Endodermal cell (in vitro differentiated cells): ENCODE results near the gene MAP3K21. TPM values are rescaled to one million over a fixed set of nuclear protein-coding genes. Genes with fewer than 3 reads are reported as not detected.

Experiments
- DNase-seq: peaks from one replicate; pipeline ENCODE4 v3.0.0-alpha.2; 2017
- H3K27ac ChIP-seq: 2 replicates; pipeline ENCODE4 v1.5.1; 2013; ENCODE audit warnings: mild to moderate bottlenecking, low read depth, low read length, moderate library complexity
- H3K27me3 ChIP-seq: 2 replicates; pipeline ENCODE4 v1.6.1; 2013; ENCODE audit warnings: mild to moderate bottlenecking, low read length, moderate library complexity; ENCODE audit not compliant: insufficient read depth, control insufficient read depth, poor library complexity, severe bottlenecking
- H3K36me3 ChIP-seq: 2 replicates; pipeline ENCODE4 v1.7.0; 2013; ENCODE audit warnings: mild to moderate bottlenecking, low read length, moderate library complexity; ENCODE audit not compliant: control insufficient read depth, insufficient read depth
- H3K4me1 ChIP-seq: one replicate; pipeline ENCODE4 v1.7.0; 2013; ENCODE audit warnings: low read length; ENCODE audit not compliant: control insufficient read depth, insufficient read depth
- H3K4me3 ChIP-seq: 2 replicates; pipeline ENCODE4 v1.5.1; 2013; ENCODE audit warnings: mild to moderate bottlenecking, low read length, moderate library complexity
- H3K9ac ChIP-seq: 2 replicates; pipeline ENCODE4 v1.6.1; 2013; ENCODE audit warnings: mild to moderate bottlenecking, low read length, moderate library complexity; ENCODE audit not compliant: poor library complexity, severe bottlenecking; ENCODE audit errors: extremely low read depth
- H3K9me3 ChIP-seq: 2 replicates; pipeline ENCODE4 v1.6.1; 2013; ENCODE audit warnings: mild to moderate bottlenecking, low read length, moderate library complexity; ENCODE audit not compliant: control insufficient read depth
- H3K27ac Mint-ChIP-seq: 2 replicates; pipeline ENCODE4 v1.8.0; 2020; ENCODE audit warnings: mixed read lengths
- H3K27me3 Mint-ChIP-seq: 2 replicates; pipeline ENCODE4 v1.8.0; 2021; ENCODE audit warnings: mild to moderate bottlenecking, mixed read lengths; ENCODE audit not compliant: insufficient read depth
- H3K36me3 Mint-ChIP-seq: 2 replicates; pipeline ENCODE4 v1.8.0; 2020; ENCODE audit warnings: low read depth, mixed read lengths
- H3K4me1 Mint-ChIP-seq: 2 replicates; pipeline ENCODE4 v1.8.0; 2020; ENCODE audit warnings: mixed read lengths
- H3K4me3 Mint-ChIP-seq: 2 replicates; pipeline ENCODE4 v1.8.0; 2020; ENCODE audit warnings: mild to moderate bottlenecking, moderate library complexity, mixed read lengths
- H3K9me3 Mint-ChIP-seq: 2 replicates; pipeline ENCODE4 v1.8.0; 2020; ENCODE audit warnings: mild to moderate bottlenecking, mixed read lengths
- WGBS, 2 experiments: methylation state at CpG; one replicate each; pipeline versions ENCODE4 v1.1.5 to v1.1.7; 2013; ENCODE audit warnings: missing lambda C conversion rate in 2 of 2, mixed read lengths in 1 of 2; ENCODE audit not compliant: insufficient coverage in 1 of 2, insufficient read length in 1 of 2; 5-methylcytosine and 5-hydroxymethylcytosine counted together
- total RNA-seq, 2 donors: library from RNA; stranded (reverse); fragmentation: NEBNext Ultra II Directional in 1 of 2; extraction: Animal tissue kit (Norgen Biotek cat#: 25700) in 1 of 2; gene quantifications; 2 replicates in 1 of 2; 3 replicates in 1 of 2; pipeline ENCODE4 v1.2.1, GENCODE V29; 2021
- TF ChIP-seq, protein P1 (sequence below): fragments of 200-600 bp; sonication (generic); conservative IDR thresholded peaks from 2 replicates; pipeline ENCODE4 v1.5.0; 2021; ENCODE audit warnings: antibody characterized with exemption, mild to moderate bottlenecking

Gene MAP3K21
- total RNA-seq, 2 donors from 2014 or later, result 9.4 to 14.6 TPM

- no peaks in the 10 kb centered on the region for H3K4me1 ChIP-seq
- H3K9me3 Mint-ChIP-seq, result peaks cover 21% of the 10 kb centered on the region
- H3K4me3 ChIP-seq, result no peak overlapping the region
- no peaks in the 10 kb centered on the region for H3K36me3 Mint-ChIP-seq
- H3K9ac ChIP-seq, result no peak overlapping the region
- TF ChIP-seq, protein P1, sequence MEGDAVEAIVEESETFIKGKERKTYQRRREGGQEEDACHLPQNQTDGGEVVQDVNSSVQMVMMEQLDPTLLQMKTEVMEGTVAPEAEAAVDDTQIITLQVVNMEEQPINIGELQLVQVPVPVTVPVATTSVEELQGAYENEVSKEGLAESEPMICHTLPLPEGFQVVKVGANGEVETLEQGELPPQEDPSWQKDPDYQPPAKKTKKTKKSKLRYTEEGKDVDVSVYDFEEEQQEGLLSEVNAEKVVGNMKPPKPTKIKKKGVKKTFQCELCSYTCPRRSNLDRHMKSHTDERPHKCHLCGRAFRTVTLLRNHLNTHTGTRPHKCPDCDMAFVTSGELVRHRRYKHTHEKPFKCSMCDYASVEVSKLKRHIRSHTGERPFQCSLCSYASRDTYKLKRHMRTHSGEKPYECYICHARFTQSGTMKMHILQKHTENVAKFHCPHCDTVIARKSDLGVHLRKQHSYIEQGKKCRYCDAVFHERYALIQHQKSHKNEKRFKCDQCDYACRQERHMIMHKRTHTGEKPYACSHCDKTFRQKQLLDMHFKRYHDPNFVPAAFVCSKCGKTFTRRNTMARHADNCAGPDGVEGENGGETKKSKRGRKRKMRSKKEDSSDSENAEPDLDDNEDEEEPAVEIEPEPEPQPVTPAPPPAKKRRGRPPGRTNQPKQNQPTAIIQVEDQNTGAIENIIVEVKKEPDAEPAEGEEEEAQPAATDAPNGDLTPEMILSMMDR, result no peak
- H3K36me3 ChIP-seq, result no peaks in the 10 kb centered on the region
- peaks cover 2% of the 10 kb centered on the region for H3K27me3 Mint-ChIP-seq
- H3K27ac Mint-ChIP-seq, result no peak overlapping the region
- no peak overlapping the region for H3K27ac ChIP-seq
- H3K9me3 ChIP-seq, result peaks cover 28% of the 10 kb centered on the region
- H3K4me1 Mint-ChIP-seq, result no peaks in the 10 kb centered on the region
- H3K27me3 ChIP-seq, result no peaks in the 10 kb centered on the region
- H3K4me3 Mint-ChIP-seq, result no peak overlapping the region
- 67 to 77% methylated on average over 4 to 5 of the region's 5 CpGs for WGBS, 2 experiments
- DNase-seq, result no peak
These were observed 83.4 kb downstream of the MAP3K21 start for GRCh38 chr1:233410906-233411305.

DNA sequence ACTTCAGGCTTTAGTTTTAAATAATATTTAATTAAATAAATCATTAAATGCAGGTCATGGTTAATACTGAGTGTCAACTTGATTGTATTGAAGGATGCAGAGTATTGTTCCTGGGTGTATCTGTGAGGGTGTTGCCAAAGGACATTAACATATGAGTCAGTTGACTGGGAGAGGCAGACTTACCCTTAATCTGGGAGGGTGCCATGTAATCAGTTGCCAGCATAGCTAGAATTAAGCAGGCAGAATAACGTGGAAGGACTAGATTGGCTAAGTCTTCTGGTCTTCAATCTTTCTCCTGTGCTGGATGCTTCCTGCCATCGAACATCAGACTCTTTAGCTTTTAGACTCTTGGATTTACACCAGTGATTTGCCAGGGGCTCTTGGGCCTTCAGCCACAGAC is 85.3 kb downstream of the MAP3K21 start:
- Mint-ChIP-seq H3K36me3 (no peaks in the 10 kb centered on the region), H3K27ac (no peak overlapping the region), H3K9me3 (peaks cover 13% of the 10 kb centered on the region), H3K27me3 (peaks cover 2% of the 10 kb centered on the region), H3K4me3 (no peak overlapping the region), H3K4me1 (peaks cover 2% of the 10 kb centered on the region)
- no peak overlapping the region for H3K9ac ChIP-seq
- H3K4me1 ChIP-seq, result no peaks in the 10 kb centered on the region
- WGBS, 2 experiments, result 91 to 96% methylated on average over 2 of the region's 2 CpGs
- no peak overlapping the region for H3K27ac ChIP-seq
- H3K4me3 ChIP-seq, result no peak overlapping the region
- H3K9me3 ChIP-seq, result peaks cover 22% of the 10 kb centered on the region
- DNase-seq, result no peak
- H3K27me3 ChIP-seq, result no peaks in the 10 kb centered on the region
- TF ChIP-seq, protein P1, result no peak
- no peaks in the 10 kb centered on the region for H3K36me3 ChIP-seq

- H3K27me3 ChIP-seq, result no peaks in the 10 kb centered on the region
- H3K4me3 Mint-ChIP-seq, result no peak overlapping the region
- H3K4me1 Mint-ChIP-seq, result peaks cover 17% of the 10 kb centered on the region
- H3K36me3 ChIP-seq, result no peaks in the 10 kb centered on the region
- peaks cover 8% of the 10 kb centered on the region for H3K27me3 Mint-ChIP-seq
- H3K4me1 ChIP-seq, result peaks cover 2% of the 10 kb centered on the region
- H3K9me3 ChIP-seq, result peaks cover 19% of the 10 kb centered on the region
- H3K36me3 Mint-ChIP-seq, result no peaks in the 10 kb centered on the region
- no peak overlapping the region for H3K27ac ChIP-seq
- DNase-seq, result no peak
- no peak overlapping the region for H3K27ac Mint-ChIP-seq
- no peak overlapping the region for H3K9ac ChIP-seq
- no peak overlapping the region for H3K4me3 ChIP-seq
- peaks cover 16% of the 10 kb centered on the region for H3K9me3 Mint-ChIP-seq
- TF ChIP-seq, protein P1, result no peak
These were observed 93.8 kb downstream of the MAP3K21 start for GRCh38 chr1:233421293-233421692.
